ENCODE results near the gene PHPT1. TPM values are rescaled to one million over a fixed set of nuclear protein-coding genes. Genes with fewer than 3 reads are reported as not detected.

PHPT1 gene
- total and polyA plus RNA-seq, 2 of the 8 experiments (the other 6 are each of a cell fraction or from before 2014, with no cell fraction given) = 109 to 226 TPM

GRCh38 chr9:136880651-136881050 is 31.4 kb downstream of the PHPT1 start:
- H3K4me3 ChIP-seq (ENCODE audit: extremely low read depth in 1 of 4, insufficient read depth in 2 of 4, low read depth in 3 of 4, low read length in 4 of 4) = no peak overlapping the region
- no peak overlapping the region for H3K56ac ChIP-seq (replicated peaks; ENCODE audit: insufficient read length, low read depth, low read length)
- no peaks in the 10 kb centered on the region for H3K79me1 ChIP-seq (ENCODE audit: low read depth, low read length)
- H2BK15ac ChIP-seq (ENCODE audit: low read length) = no peak overlapping the region
- no peak overlapping the region for H3K23ac ChIP-seq (ENCODE audit: insufficient read length)
- DNase-seq (ENCODE audit: low read depth in 1 of 2, low spot score in 2 of 2) (no peak), FAIRE-seq (no peak)
- H2BK20ac ChIP-seq (ENCODE audit: low read length) = no peak overlapping the region
- H4K91ac ChIP-seq (replicated peaks; ENCODE audit: insufficient read length, low read length) = no peak overlapping the region
- no peak overlapping the region for H4K5ac ChIP-seq (ENCODE audit: insufficient read length, low read depth, low read length)
- H3K14ac ChIP-seq (ENCODE audit: insufficient read length) = no peak overlapping the region
- H3K23me2 ChIP-seq (ENCODE audit: low read depth, low read length) = no peaks in the 10 kb centered on the region; the same call in 1 of the 2 replicates
- H2BK5ac ChIP-seq (ENCODE audit: low read depth, low read length) = no peak overlapping the region
- no peak overlapping the region for H3K4me2 ChIP-seq (ENCODE audit: insufficient read depth in 1 of 2, low read depth in 2 of 2, low read length in 2 of 2)
- peaks cover 0 to 3% of the 10 kb centered on the region in 2 experiments; a peak in 1 of 4 replicates for H3K9me3 ChIP-seq (ENCODE audit: insufficient read depth in 2 of 2, low read depth in 1 of 2, low read length in 1 of 2)
- H2AK5ac ChIP-seq (ENCODE audit: low read depth, low read length) = no peak overlapping the region
- no peak overlapping the region for H3K4ac ChIP-seq (replicated peaks; ENCODE audit: insufficient read length, low read depth, low read length)
- no peak overlapping the region for H2BK120ac ChIP-seq (replicated peaks; ENCODE audit: low read depth, low read length)
- H2BK12ac ChIP-seq (ENCODE audit: low read depth, low read length) = no peak overlapping the region
- no peak overlapping the region for H4K8ac ChIP-seq (ENCODE audit: extremely low read depth, insufficient read depth, low read length)
- H3K27ac ChIP-seq (ENCODE audit: low read depth, low read length) = no peak overlapping the region
- no peaks in the 10 kb centered on the region for H3K27me3 ChIP-seq (replicated peaks in 1 of 4; ENCODE audit: control insufficient read depth in 3 of 4, extremely low read depth in 1 of 4, insufficient read depth in 3 of 4, low read length in 3 of 4)
- 76% methylated on average over 11 of the region's 11 CpGs; no CpG with 5 or more reads in 1 of the 2 experiments for WGBS, 2 experiments (ENCODE audit: extremely low coverage in 1 of 2, insufficient coverage in 1 of 2, insufficient read length in 1 of 2, insufficient replicate concordance in 2 of 2, low coverage in 1 of 2, low lambda C conversion rate in 2 of 2, missing lambda C conversion rate in 1 of 2)
- POLR2A ChIA-PET (ENCODE audit: partially characterized antibody) = interaction anchor here (1.5 to 2.6 kb wide), 5 partner anchors 8 to 80 kb away, joined by 3 to 16 read pairs (median 5); partner anchors contain the start of gene EDF1
- H4K20me1 ChIP-seq (replicated peaks in 1 of 2; ENCODE audit: control insufficient read depth in 1 of 2, insufficient read depth in 2 of 2, low read length in 2 of 2) = peaks cover 0 to 1% of the 10 kb centered on the region in 2 experiments
- H3K36me3 ChIP-seq (ENCODE audit: control insufficient read depth in 2 of 4, insufficient read depth in 4 of 4, low read length in 3 of 4) = no peaks in the 10 kb centered on the region
- no peaks in the 10 kb centered on the region for H3K79me2 ChIP-seq (ENCODE audit: control insufficient read depth in 1 of 2, insufficient read depth in 2 of 2, low read length in 2 of 2)
- CTCF ChIA-PET (ENCODE audit: partially characterized antibody) = interaction anchor here (1.1 to 1.8 kb wide), 2 partner anchors 8 to 38 kb away, joined by 3 to 6 read pairs; partner anchors contain the start of gene AJM1
- H3K4me1 ChIP-seq (replicated peaks in 1 of 4; ENCODE audit: control insufficient read depth in 3 of 4, insufficient read depth in 4 of 4, low read length in 3 of 4) = no peaks in the 10 kb centered on the region; a peak in 2 of 7 replicates
- H3K18ac ChIP-seq (ENCODE audit: extremely low read depth, low read length) = no peak overlapping the region
- H2AFZ ChIP-seq (ENCODE audit: low read length) = no peak overlapping the region
- H3K9ac ChIP-seq (replicated peaks in 1 of 4; ENCODE audit: extremely low read depth in 1 of 4, low read depth in 3 of 4, low read length in 3 of 4) = no peak overlapping the region
- no peak for TF ChIP-seq SIN3A (conservative IDR thresholded peaks at IDR 0.05 in 1 of 2, IDR thresholded peaks at IDR 0.05 in 1 of 2; ENCODE audit: low read depth in 1 of 2, low read length in 2 of 2)
- no peak for TF ChIP-seq SIX5 (IDR thresholded peaks at IDR 0.05; ENCODE audit: low read depth, low read length)
- no peak for TF ChIP-seq CEBPB (IDR thresholded peaks at IDR 0.05; ENCODE audit: low read depth, low read length)
- no peak for TF ChIP-seq SAP30 (IDR thresholded peaks at IDR 0.05; ENCODE audit: insufficient read depth, insufficient replicate concordance, low read length)
- no peak for TF ChIP-seq CBX5 (IDR thresholded peaks at IDR 0.05; ENCODE audit: low read depth, low read length)
- TF ChIP-seq CHD2 (IDR thresholded peaks at IDR 0.05; ENCODE audit: low read length) = no peak
- no peak for TF ChIP-seq POLR2A (IDR thresholded peaks at IDR 0.05; ENCODE audit: control extremely low read depth in 1 of 2, low read depth in 2 of 2, low read length in 2 of 2)
- no peak for TF ChIP-seq YY1 (IDR thresholded peaks at IDR 0.05; ENCODE audit: low read depth, low read length)
- no peak for TF ChIP-seq ZNF274 (IDR thresholded peaks at IDR 0.05; ENCODE audit: borderline replicate concordance, extremely low read depth, low read length)
- TF ChIP-seq ATF3 (IDR thresholded peaks at IDR 0.05; ENCODE audit: insufficient read depth, low read depth, low read length) = no peak
- TF ChIP-seq ASH2L (IDR thresholded peaks at IDR 0.05; ENCODE audit: low read length) = no peak
- no peak for TF ChIP-seq CHD1 (IDR thresholded peaks at IDR 0.05; ENCODE audit: low read depth, low read length)
- TF ChIP-seq BACH1 (IDR thresholded peaks at IDR 0.05; ENCODE audit: low read length) = no peak
- TF ChIP-seq E2F6 (IDR thresholded peaks at IDR 0.05) = no peak
